ENCODE results near the gene MAP3K14.

MAP3K14 gene

GRCh38 chr17:45313996-45314740, 2.7 kb downstream of the MAP3K14 start:
- Histone ChIP-seq H3K4me1 (ENCODE audit: control insufficient read depth, insufficient read depth, low read length) (peaks cover 67% of the 10 kb centered on the region), H3K36me3 (ENCODE audit: control insufficient read depth, insufficient read depth, low read length, severe bottlenecking) (no peaks in the 10 kb centered on the region), H3K27me3 (replicated peaks; ENCODE audit: control insufficient read depth, insufficient read depth, low read length) (no peaks in the 10 kb centered on the region), H3K9me3 (ENCODE audit: control insufficient read depth, low read length) (no peaks in the 10 kb centered on the region), H3K9ac (ENCODE audit: low read length) (peak overlapping the region; percentile 89), H3K4me3 (ENCODE audit: low read length) (peak overlapping the region; percentile 91)
- DNase-seq (ENCODE audit: low read depth) = no peak

GRCh38 chr17:45313421-45313771, 3.4 kb downstream of the MAP3K14 start:
- Histone ChIP-seq H3K9ac (ENCODE audit: low read length) (peak overlapping the region; percentile 89), H3K27me3 (replicated peaks; ENCODE audit: control insufficient read depth, insufficient read depth, low read length) (no peaks in the 10 kb centered on the region), H3K36me3 (ENCODE audit: control insufficient read depth, insufficient read depth, low read length, severe bottlenecking) (no peaks in the 10 kb centered on the region), H3K9me3 (ENCODE audit: control insufficient read depth, low read length) (no peaks in the 10 kb centered on the region), H3K4me1 (ENCODE audit: control insufficient read depth, insufficient read depth, low read length) (peaks cover 68% of the 10 kb centered on the region), H3K4me3 (ENCODE audit: low read length) (no peak overlapping the region)
- no peak for DNase-seq (ENCODE audit: low read depth)

- DNase-seq (ENCODE audit: low read depth) = no peak
- H3K9ac ChIP-seq (ENCODE audit: low read length) = peak overlapping the region; percentile 63
- no peaks in the 10 kb centered on the region for H3K27me3 ChIP-seq (replicated peaks; ENCODE audit: control insufficient read depth, insufficient read depth, low read length)
- peaks cover 73% of the 10 kb centered on the region for H3K4me1 ChIP-seq (ENCODE audit: control insufficient read depth, insufficient read depth, low read length)
- H3K36me3 ChIP-seq (ENCODE audit: control insufficient read depth, insufficient read depth, low read length, severe bottlenecking) = no peaks in the 10 kb centered on the region
- peak overlapping the region; percentile 69 for H3K4me3 ChIP-seq (ENCODE audit: low read length)
- H3K9me3 ChIP-seq (ENCODE audit: control insufficient read depth, low read length) = no peaks in the 10 kb centered on the region
These were observed 4.1 kb downstream of the MAP3K14 start for GRCh38 chr17:45312477-45313420.

GRCh38 chr17:45311760-45312476, 4.9 kb downstream of the MAP3K14 start:
- Histone ChIP-seq H3K9me3 (ENCODE audit: control insufficient read depth, low read length) (no peaks in the 10 kb centered on the region), H3K4me1 (ENCODE audit: control insufficient read depth, insufficient read depth, low read length) (peaks cover 74% of the 10 kb centered on the region), H3K9ac (ENCODE audit: low read length) (peak overlapping the region; percentile 63), H3K4me3 (ENCODE audit: low read length) (peak overlapping the region; percentile 69), H3K27me3 (replicated peaks; ENCODE audit: control insufficient read depth, insufficient read depth, low read length) (no peaks in the 10 kb centered on the region), H3K36me3 (ENCODE audit: control insufficient read depth, insufficient read depth, low read length, severe bottlenecking) (no peaks in the 10 kb centered on the region)
- no peak for DNase-seq (ENCODE audit: low read depth)

- peak overlapping the region; percentile 63 for H3K9ac ChIP-seq (ENCODE audit: low read length)
- H3K4me1 ChIP-seq (ENCODE audit: control insufficient read depth, insufficient read depth, low read length) = peaks cover 79% of the 10 kb centered on the region
- no peaks in the 10 kb centered on the region for H3K9me3 ChIP-seq (ENCODE audit: control insufficient read depth, low read length)
- no peaks in the 10 kb centered on the region for H3K27me3 ChIP-seq (replicated peaks; ENCODE audit: control insufficient read depth, insufficient read depth, low read length)
- no peak for DNase-seq (ENCODE audit: low read depth)
- H3K4me3 ChIP-seq (ENCODE audit: low read length) = no peak overlapping the region
- H3K36me3 ChIP-seq (ENCODE audit: control insufficient read depth, insufficient read depth, low read length, severe bottlenecking) = no peaks in the 10 kb centered on the region
These were observed 5.4 kb downstream of the MAP3K14 start for GRCh38 chr17:45311401-45311759.

GRCh38 chr17:45310380-45311324, 6.2 kb downstream of the MAP3K14 start:
- H3K4me3 ChIP-seq (ENCODE audit: low read length) = no peak overlapping the region
- H3K4me1 ChIP-seq (ENCODE audit: control insufficient read depth, insufficient read depth, low read length) = peaks cover 80% of the 10 kb centered on the region
- H3K9me3 ChIP-seq (ENCODE audit: control insufficient read depth, low read length) = no peaks in the 10 kb centered on the region
- H3K27me3 ChIP-seq (replicated peaks; ENCODE audit: control insufficient read depth, insufficient read depth, low read length) = no peaks in the 10 kb centered on the region
- peak; percentile 51 for DNase-seq (ENCODE audit: low read depth)
- H3K9ac ChIP-seq (ENCODE audit: low read length) = no peak overlapping the region
- H3K36me3 ChIP-seq (ENCODE audit: control insufficient read depth, insufficient read depth, low read length, severe bottlenecking) = no peaks in the 10 kb centered on the region

- Histone ChIP-seq H3K4me3 (ENCODE audit: low read length) (no peak overlapping the region), H3K9me3 (ENCODE audit: control insufficient read depth, low read length) (no peaks in the 10 kb centered on the region), H3K27me3 (replicated peaks; ENCODE audit: control insufficient read depth, insufficient read depth, low read length) (no peaks in the 10 kb centered on the region), H3K9ac (ENCODE audit: low read length) (no peak overlapping the region), H3K4me1 (ENCODE audit: control insufficient read depth, insufficient read depth, low read length) (peaks cover 71% of the 10 kb centered on the region), H3K36me3 (ENCODE audit: control insufficient read depth, insufficient read depth, low read length, severe bottlenecking) (no peaks in the 10 kb centered on the region)
- no peak for DNase-seq (ENCODE audit: low read depth)
These were observed 7.4 kb downstream of the MAP3K14 start for GRCh38 chr17:45309400-45309799.

GRCh38 chr17:45308840-45309239, 8.0 kb downstream of the MAP3K14 start:
- Histone ChIP-seq H3K4me3 (ENCODE audit: low read length) (no peak overlapping the region), H3K4me1 (ENCODE audit: control insufficient read depth, insufficient read depth, low read length) (peaks cover 66% of the 10 kb centered on the region), H3K27me3 (replicated peaks; ENCODE audit: control insufficient read depth, insufficient read depth, low read length) (no peaks in the 10 kb centered on the region), H3K36me3 (ENCODE audit: control insufficient read depth, insufficient read depth, low read length, severe bottlenecking) (no peaks in the 10 kb centered on the region), H3K9ac (ENCODE audit: low read length) (no peak overlapping the region), H3K9me3 (ENCODE audit: control insufficient read depth, low read length) (no peaks in the 10 kb centered on the region)
- no peak for DNase-seq (ENCODE audit: low read depth)

GRCh38 chr17:45308016-45308365, 8.8 kb downstream of the MAP3K14 start:
- peak overlapping the region; percentile 63 for H3K4me3 ChIP-seq (ENCODE audit: low read length)
- no peaks in the 10 kb centered on the region for H3K27me3 ChIP-seq (replicated peaks; ENCODE audit: control insufficient read depth, insufficient read depth, low read length)
- no peaks in the 10 kb centered on the region for H3K36me3 ChIP-seq (ENCODE audit: control insufficient read depth, insufficient read depth, low read length, severe bottlenecking)
- peak overlapping the region; percentile 55 for H3K9ac ChIP-seq (ENCODE audit: low read length)
- H3K9me3 ChIP-seq (ENCODE audit: control insufficient read depth, low read length) = no peaks in the 10 kb centered on the region
- H3K4me1 ChIP-seq (ENCODE audit: control insufficient read depth, insufficient read depth, low read length) = peaks cover 66% of the 10 kb centered on the region
- no peak for DNase-seq (ENCODE audit: low read depth)

- DNase-seq (ENCODE audit: low read depth) = peak; percentile 94
- peaks cover 66% of the 10 kb centered on the region for H3K4me1 ChIP-seq (ENCODE audit: control insufficient read depth, insufficient read depth, low read length)
These were observed 9.4 kb downstream of the MAP3K14 start for GRCh38 chr17:45307290-45308015.

More at GRCh38 chr17:45307290-45308015, 9.4 kb downstream of the MAP3K14 start:
- Histone ChIP-seq H3K4me3 (ENCODE audit: low read length) (peak overlapping the region; percentile 63), H3K9ac (ENCODE audit: low read length) (peak overlapping the region; percentile 55), H3K27me3 (replicated peaks; ENCODE audit: control insufficient read depth, insufficient read depth, low read length) (no peaks in the 10 kb centered on the region), H3K36me3 (ENCODE audit: control insufficient read depth, insufficient read depth, low read length, severe bottlenecking) (no peaks in the 10 kb centered on the region), H3K9me3 (ENCODE audit: control insufficient read depth, low read length) (no peaks in the 10 kb centered on the region)

Measured in adipocyte (in vitro differentiated cells).